ENCODE measurements around the gene UNC93B1.

DNA sequence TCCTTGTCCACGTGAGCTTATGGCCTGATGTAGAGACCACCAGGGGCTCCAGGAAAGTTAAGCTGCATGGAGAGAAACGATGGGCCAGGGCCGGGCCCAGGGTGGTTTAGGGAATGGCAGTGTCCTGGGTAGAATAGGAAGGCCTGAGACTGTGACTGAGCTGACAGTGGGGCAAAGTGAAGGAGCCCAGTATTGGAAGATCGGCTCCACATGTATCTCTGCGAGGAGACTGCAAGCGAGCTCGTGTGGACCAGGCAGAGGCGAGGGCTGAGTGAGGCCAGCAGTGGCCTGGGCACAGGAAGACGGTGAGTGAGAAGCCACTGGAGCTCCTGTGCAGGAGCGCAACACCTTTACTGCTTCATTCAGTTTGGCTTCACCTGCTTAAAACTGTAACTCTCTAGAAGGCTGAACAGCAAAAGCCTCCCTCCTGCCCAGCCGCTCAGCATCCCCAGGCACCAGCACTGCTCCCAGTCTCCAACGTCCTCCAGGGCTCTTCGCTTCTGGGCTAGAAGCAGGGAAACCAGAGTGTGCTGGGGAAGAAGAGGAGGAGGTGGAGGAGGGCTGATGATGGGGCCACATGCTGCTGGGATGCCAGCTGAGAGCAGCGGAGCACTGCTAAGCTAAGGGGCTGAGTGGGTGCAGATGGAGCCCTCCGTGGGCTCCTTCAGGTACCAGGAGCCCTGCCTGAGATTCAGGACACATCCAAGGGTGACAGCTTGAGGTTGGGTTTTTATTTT lies 48.4 kb upstream of the UNC93B1 start:
- TF ChIP-seq, protein P1, sequence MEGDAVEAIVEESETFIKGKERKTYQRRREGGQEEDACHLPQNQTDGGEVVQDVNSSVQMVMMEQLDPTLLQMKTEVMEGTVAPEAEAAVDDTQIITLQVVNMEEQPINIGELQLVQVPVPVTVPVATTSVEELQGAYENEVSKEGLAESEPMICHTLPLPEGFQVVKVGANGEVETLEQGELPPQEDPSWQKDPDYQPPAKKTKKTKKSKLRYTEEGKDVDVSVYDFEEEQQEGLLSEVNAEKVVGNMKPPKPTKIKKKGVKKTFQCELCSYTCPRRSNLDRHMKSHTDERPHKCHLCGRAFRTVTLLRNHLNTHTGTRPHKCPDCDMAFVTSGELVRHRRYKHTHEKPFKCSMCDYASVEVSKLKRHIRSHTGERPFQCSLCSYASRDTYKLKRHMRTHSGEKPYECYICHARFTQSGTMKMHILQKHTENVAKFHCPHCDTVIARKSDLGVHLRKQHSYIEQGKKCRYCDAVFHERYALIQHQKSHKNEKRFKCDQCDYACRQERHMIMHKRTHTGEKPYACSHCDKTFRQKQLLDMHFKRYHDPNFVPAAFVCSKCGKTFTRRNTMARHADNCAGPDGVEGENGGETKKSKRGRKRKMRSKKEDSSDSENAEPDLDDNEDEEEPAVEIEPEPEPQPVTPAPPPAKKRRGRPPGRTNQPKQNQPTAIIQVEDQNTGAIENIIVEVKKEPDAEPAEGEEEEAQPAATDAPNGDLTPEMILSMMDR (conservative IDR thresholded peaks at IDR 0.05 in 1 of 2, IDR thresholded peaks at IDR 0.05 in 1 of 2; ENCODE audit: low read depth in 1 of 2, low read length in 2 of 2): no peak
- TF ChIP-seq EZH2 (IDR thresholded peaks at IDR 0.05; ENCODE audit: low read length, missing control alignments): no peak

Measured in fibroblast of lung (primary cell).